K562 (cell line): Measurements from ENCODE around the gene MICAL2. TPM values are rescaled to one million over a fixed set of nuclear protein-coding genes. Genes with fewer than 3 reads are reported as not detected.

Experiments
- C11orf30 ChIP-seq: fragments of 450-650 bp; IDR thresholded peaks from 2 replicates; pipeline ENCODE4 v1.6.1; 2016; ENCODE audit warnings: low read depth, mild to moderate bottlenecking
- FOSL1 ChIP-seq: fragments of 200-800 bp; sonication (Bioruptor generic); conservative IDR thresholded peaks from 2 replicates; pipeline ENCODE4 v1.6.1; 2016; ENCODE audit warnings: missing genetic modification characterization, missing compliant biosample characterization
- MEIS2 ChIP-seq: fragments of 450-650 bp; IDR thresholded peaks from 2 replicates; pipeline ENCODE4 v1.6.1; 2014; ENCODE audit warnings: mild to moderate bottlenecking; ENCODE audit not compliant: partially characterized antibody
- PRDM10 ChIP-seq: fragments of 450-650 bp; IDR thresholded peaks from 2 replicates; pipeline ENCODE4 v1.6.1; 2018; ENCODE audit not compliant: partially characterized antibody
- RCOR1 ChIP-seq, 2 experiments: IDR thresholded peaks; 2 replicates each; pipeline ENCODE4 v1.6.1; 2012; ENCODE audit warnings: low read depth in 2 of 2, low read length in 2 of 2, borderline replicate concordance in 1 of 2, improper control_type of control experiment in 1 of 2
- UBTF ChIP-seq, 2 experiments: IDR thresholded peaks; 2 replicates each; pipeline ENCODE4 v1.6.1; 2012; ENCODE audit warnings: improper control_type of control experiment in 2 of 2, low read depth in 2 of 2, low read length in 2 of 2, borderline replicate concordance in 1 of 2
- polyA plus RNA-seq, 8 experiments: library from polyadenylated mRNA; depleted of rRNA in 4 of 8; stranded (reverse) in 5 of 8; unstranded in 3 of 8; fragments of >200 nt; fragmentation: Nextera tagmentation in 2 of 8; fragmentation: Illumina TruSeq in 1 of 8; extraction: Ambion mirVana in 2 of 8; extraction: Trizol in 1 of 8; gene quantifications; 2 replicates each; pipeline versions ENCODE4 v1.2.1 to v1.2.3, GENCODE V29; 2011 to 2014; ENCODE audit warnings: inconsistent platforms in 1 of 8, missing spikeins in 1 of 8
- total RNA-seq, 7 experiments: library from RNA; depleted of rRNA in 6 of 7; stranded (reverse); fragments of >200 nt in 6 of 7; fragmentation: Illumina TruSeq in 2 of 7; extraction: Trizol in 2 of 7; gene quantifications; 2 replicates each; pipeline versions ENCODE4 v1.2.1 to v1.2.3, GENCODE V29; 2011 to 2021; ENCODE audit warnings: low replicate concordance in 1 of 7

Gene MICAL2
- total and polyA plus RNA-seq, 9 of the 15 experiments (the other 6 are each of a cell fraction or from before 2014, with no cell fraction given), result 4.7 to 64.2 (median 33.6) TPM

- TF ChIP-seq RCOR1 (IDR thresholded peaks at IDR 0.05; ENCODE audit: borderline replicate concordance in 1 of 2, low read depth in 2 of 2, low read length in 2 of 2), result peak in 1 of 2 experiments; percentile 30; a peak in 1 of 4 replicates
- peak in 1 of 2 experiments; percentile 79; a peak in 1 of 4 replicates for TF ChIP-seq UBTF (IDR thresholded peaks at IDR 0.05; ENCODE audit: borderline replicate concordance in 1 of 2, low read depth in 2 of 2, low read length in 2 of 2)
- TF ChIP-seq PRDM10, result peak; percentile 4
- TF ChIP-seq FOSL1, result 0 out of 2 replicates have a peak, but pooled peaks have one; percentile 3
- TF ChIP-seq C11orf30, result peak; percentile 51; the same call in 1 of the 2 replicates
- TF ChIP-seq MEIS2, result peak; percentile 29
- TF ChIP-seq, all 486 proteins: peak for 22
These were observed 46.1 kb downstream of the MICAL2 start (continued) for GRCh38 chr11:12156301-12157140.
